ENCODE results near the gene MAB21L4.

DNA sequence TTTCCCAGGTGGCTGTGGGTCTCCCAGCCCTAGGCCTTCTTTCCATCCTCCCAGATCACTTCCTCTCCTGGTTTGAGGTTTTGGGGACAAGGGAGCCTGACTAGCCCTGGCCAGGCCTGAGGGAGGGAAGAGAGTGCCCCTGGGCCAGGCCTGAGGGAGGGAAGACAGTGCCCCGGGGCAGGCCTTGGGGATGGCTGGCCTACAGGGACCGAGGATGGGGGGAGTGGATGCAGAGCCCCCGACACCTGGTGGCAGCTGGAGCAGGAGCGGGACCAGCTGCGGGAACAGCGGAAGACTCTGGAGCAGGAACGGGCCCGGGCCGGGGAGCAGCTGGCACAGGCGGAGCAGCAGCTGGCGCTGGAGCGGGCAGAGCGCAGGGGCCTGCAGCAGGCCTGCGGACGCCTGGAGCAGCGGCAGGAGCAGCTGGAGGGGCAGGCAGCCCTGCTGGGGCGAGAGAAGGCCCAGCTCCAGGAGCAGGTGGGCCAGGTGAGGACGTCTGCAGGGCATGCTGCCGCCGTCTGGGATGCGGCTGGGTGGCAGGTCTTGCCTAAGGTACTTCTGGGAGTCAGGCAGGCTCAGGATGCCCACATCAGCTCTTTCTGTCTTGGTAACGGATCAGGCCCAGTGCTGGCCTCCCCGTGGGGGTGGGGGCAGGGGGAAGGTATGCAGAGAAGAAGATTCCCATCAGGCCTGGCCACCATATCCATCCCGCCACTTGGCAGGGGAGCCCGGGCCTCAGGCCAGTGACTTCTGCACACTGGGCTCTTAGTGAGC, 39.3 kb upstream of the MAB21L4 start:
- TF ChIP-seq, protein P1, sequence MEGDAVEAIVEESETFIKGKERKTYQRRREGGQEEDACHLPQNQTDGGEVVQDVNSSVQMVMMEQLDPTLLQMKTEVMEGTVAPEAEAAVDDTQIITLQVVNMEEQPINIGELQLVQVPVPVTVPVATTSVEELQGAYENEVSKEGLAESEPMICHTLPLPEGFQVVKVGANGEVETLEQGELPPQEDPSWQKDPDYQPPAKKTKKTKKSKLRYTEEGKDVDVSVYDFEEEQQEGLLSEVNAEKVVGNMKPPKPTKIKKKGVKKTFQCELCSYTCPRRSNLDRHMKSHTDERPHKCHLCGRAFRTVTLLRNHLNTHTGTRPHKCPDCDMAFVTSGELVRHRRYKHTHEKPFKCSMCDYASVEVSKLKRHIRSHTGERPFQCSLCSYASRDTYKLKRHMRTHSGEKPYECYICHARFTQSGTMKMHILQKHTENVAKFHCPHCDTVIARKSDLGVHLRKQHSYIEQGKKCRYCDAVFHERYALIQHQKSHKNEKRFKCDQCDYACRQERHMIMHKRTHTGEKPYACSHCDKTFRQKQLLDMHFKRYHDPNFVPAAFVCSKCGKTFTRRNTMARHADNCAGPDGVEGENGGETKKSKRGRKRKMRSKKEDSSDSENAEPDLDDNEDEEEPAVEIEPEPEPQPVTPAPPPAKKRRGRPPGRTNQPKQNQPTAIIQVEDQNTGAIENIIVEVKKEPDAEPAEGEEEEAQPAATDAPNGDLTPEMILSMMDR (IDR thresholded peaks at IDR 0.05 in 2 of 3, conservative IDR thresholded peaks at IDR 0.05 in 1 of 3; ENCODE audit: borderline replicate concordance in 1 of 3, insufficient read depth in 1 of 3, low read depth in 2 of 3, low read length in 2 of 3), result no peak
- TF ChIP-seq POLR2AphosphoS5 (IDR thresholded peaks at IDR 0.05; ENCODE audit: low read depth, low read length), result no peak
- TF ChIP-seq EZH2 (IDR thresholded peaks at IDR 0.05), result no peak
- TF ChIP-seq POLR2A (IDR thresholded peaks at IDR 0.05; ENCODE audit: borderline replicate concordance, extremely low read depth, insufficient read depth, insufficient read length), result no peak
- TF ChIP-seq, protein P2, sequence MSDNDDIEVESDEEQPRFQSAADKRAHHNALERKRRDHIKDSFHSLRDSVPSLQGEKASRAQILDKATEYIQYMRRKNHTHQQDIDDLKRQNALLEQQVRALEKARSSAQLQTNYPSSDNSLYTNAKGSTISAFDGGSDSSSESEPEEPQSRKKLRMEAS (IDR thresholded peaks at IDR 0.05), result no peak
- TF ChIP-seq EZH2phosphoT487 (IDR thresholded peaks at IDR 0.05; ENCODE audit: borderline replicate concordance), result no peak
- TF ChIP-seq EGR1 (IDR thresholded peaks at IDR 0.05; ENCODE audit: low read depth), result no peak
- no peak for TF ChIP-seq TCF7L2 (IDR thresholded peaks at IDR 0.05; ENCODE audit: borderline replicate concordance, extremely low read depth, insufficient read depth, insufficient read length)
- TF ChIP-seq, protein P3, sequence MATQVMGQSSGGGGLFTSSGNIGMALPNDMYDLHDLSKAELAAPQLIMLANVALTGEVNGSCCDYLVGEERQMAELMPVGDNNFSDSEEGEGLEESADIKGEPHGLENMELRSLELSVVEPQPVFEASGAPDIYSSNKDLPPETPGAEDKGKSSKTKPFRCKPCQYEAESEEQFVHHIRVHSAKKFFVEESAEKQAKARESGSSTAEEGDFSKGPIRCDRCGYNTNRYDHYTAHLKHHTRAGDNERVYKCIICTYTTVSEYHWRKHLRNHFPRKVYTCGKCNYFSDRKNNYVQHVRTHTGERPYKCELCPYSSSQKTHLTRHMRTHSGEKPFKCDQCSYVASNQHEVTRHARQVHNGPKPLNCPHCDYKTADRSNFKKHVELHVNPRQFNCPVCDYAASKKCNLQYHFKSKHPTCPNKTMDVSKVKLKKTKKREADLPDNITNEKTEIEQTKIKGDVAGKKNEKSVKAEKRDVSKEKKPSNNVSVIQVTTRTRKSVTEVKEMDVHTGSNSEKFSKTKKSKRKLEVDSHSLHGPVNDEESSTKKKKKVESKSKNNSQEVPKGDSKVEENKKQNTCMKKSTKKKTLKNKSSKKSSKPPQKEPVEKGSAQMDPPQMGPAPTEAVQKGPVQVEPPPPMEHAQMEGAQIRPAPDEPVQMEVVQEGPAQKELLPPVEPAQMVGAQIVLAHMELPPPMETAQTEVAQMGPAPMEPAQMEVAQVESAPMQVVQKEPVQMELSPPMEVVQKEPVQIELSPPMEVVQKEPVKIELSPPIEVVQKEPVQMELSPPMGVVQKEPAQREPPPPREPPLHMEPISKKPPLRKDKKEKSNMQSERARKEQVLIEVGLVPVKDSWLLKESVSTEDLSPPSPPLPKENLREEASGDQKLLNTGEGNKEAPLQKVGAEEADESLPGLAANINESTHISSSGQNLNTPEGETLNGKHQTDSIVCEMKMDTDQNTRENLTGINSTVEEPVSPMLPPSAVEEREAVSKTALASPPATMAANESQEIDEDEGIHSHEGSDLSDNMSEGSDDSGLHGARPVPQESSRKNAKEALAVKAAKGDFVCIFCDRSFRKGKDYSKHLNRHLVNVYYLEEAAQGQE (IDR thresholded peaks at IDR 0.05; ENCODE audit: low read depth), result no peak
- TF ChIP-seq SP1 (IDR thresholded peaks at IDR 0.05; ENCODE audit: low read depth), result no peak
- TF ChIP-seq ZFX (IDR thresholded peaks at IDR 0.05), result no peak
